Measurements from ENCODE around the gene RBKS.

The RBKS gene

GRCh38 chr2:27809761-27810241, 80.4 kb downstream of the RBKS start:
- DNase-seq: no peak

GRCh38 chr2:27808984-27809383, 81.2 kb downstream of the RBKS start:
- no peaks in the 10 kb centered on the region for H3K36me3 ChIP-seq
- no peak overlapping the region for H3K4me3 ChIP-seq (ENCODE audit: low read depth, low read length)
- no peaks in the 10 kb centered on the region for H3K27me3 ChIP-seq (ENCODE audit: insufficient read depth, low read depth, severe bottlenecking)
- no peaks in the 10 kb centered on the region for H3K9me3 ChIP-seq (ENCODE audit: severe bottlenecking)
- no peak for TF ChIP-seq CTCF (IDR thresholded peaks at IDR 0.05; ENCODE audit: low read depth, low read length)
- H3K27ac ChIP-seq: no peak overlapping the region
- DNase-seq: no peak

More at GRCh38 chr2:27809761-27810241, 80.4 kb downstream of the RBKS start:
- no peaks in the 10 kb centered on the region for H3K9me3 ChIP-seq (ENCODE audit: severe bottlenecking)
- H3K27ac ChIP-seq: no peak overlapping the region
- no peak overlapping the region for H3K4me3 ChIP-seq (ENCODE audit: low read depth, low read length)
- H3K36me3 ChIP-seq: no peaks in the 10 kb centered on the region
- no peaks in the 10 kb centered on the region for H3K27me3 ChIP-seq (ENCODE audit: insufficient read depth, low read depth, severe bottlenecking)
- TF ChIP-seq CTCF (IDR thresholded peaks at IDR 0.05; ENCODE audit: low read depth, low read length): no peak

DNA sequence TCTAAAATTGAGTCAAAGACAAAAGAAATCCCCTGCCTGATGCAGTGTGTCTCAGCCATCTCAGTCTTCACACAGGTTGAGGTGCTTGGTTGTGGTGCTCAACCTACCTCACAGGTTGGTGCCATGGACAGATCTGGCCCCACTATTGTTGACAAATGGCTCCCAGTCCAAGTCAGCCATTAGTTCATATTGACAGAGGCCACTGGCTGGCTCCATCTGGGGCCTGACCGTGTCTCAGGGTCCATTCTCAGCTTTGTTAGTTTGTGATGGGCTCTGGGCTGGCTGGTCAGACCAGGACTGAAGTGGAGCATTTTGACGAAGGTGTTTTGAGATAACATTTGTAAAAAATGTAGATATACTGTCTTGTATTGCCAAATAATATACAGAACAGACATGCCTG, 81.8 kb downstream of the RBKS start:
- TF ChIP-seq CTCF (IDR thresholded peaks at IDR 0.05; ENCODE audit: low read depth, low read length): no peak
- H3K4me3 ChIP-seq (ENCODE audit: low read depth, low read length): no peak overlapping the region
- no peaks in the 10 kb centered on the region for H3K36me3 ChIP-seq
- H3K27ac ChIP-seq: no peak overlapping the region
- H3K9me3 ChIP-seq (ENCODE audit: severe bottlenecking): no peaks in the 10 kb centered on the region
- no peaks in the 10 kb centered on the region for H3K27me3 ChIP-seq (ENCODE audit: insufficient read depth, low read depth, severe bottlenecking)
- no peak for DNase-seq

DNA sequence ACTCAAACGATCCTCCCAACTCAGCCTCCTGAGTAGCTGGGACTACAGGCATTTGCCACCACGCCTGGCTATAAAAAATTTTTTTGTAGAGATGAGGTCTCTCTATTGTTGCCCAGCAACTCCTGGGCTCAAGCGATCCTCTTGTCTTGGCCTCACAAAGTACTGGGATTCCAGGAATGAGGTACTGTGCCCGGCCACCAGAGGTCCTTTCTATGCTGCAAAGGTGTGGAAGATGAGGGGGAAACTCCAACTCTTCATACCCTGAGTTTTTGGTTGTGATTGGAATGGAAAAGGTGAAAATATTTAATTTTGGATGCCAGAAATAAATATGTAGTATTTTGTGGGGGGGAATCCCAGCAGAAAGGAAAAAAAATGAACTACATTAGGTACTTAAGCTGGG, 82.7 kb downstream of the RBKS start:
- H3K27ac ChIP-seq: no peak overlapping the region
- peak; percentile 69 for TF ChIP-seq CTCF (IDR thresholded peaks at IDR 0.05; ENCODE audit: low read depth, low read length)
- H3K27me3 ChIP-seq (ENCODE audit: insufficient read depth, low read depth, severe bottlenecking): no peaks in the 10 kb centered on the region
- DNase-seq: peak; percentile 46
- no peak overlapping the region for H3K4me3 ChIP-seq (ENCODE audit: low read depth, low read length)
- H3K36me3 ChIP-seq: no peaks in the 10 kb centered on the region
- H3K9me3 ChIP-seq (ENCODE audit: severe bottlenecking): no peaks in the 10 kb centered on the region

DNA sequence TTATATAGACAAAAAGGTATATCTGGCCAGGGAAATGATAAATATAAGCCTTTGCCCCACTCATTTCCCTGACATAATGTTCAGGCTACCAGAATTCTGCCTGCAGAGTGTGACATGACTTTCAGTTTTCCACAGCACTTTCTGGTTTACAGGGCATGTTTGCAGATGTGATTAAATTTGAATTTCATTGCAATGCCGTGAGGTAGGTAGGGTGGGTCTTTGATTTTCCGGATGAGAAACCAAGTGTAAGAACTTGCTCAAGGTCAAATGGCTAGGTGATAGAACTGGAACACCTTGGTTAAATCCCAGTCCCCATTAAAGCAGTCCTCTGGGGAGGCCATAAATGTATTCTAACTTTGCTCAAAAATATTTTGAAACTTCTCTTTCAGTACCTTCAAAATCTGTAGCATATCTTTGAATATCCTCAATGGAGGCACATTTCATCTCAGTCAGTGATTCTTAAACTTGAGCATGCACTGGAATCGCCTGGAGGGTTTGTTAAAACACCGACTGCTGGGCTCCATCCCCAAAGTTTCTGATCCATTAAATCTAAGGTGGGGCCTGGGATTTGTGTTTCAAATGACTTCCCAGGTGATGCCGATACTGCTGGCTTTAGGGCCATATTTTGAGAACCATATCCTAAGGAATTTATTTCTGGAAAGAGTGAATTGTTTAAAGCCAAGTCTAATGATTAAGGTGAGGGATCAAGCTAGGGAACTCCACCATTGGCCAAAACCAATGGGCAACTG, 83.7 kb downstream of the RBKS start:
- Histone ChIP-seq H3K9me3 (ENCODE audit: severe bottlenecking) (no peaks in the 10 kb centered on the region), H3K27ac (no peak overlapping the region), H3K27me3 (ENCODE audit: insufficient read depth, low read depth, severe bottlenecking) (no peaks in the 10 kb centered on the region), H3K36me3 (no peaks in the 10 kb centered on the region), H3K4me3 (ENCODE audit: low read depth, low read length) (no peak overlapping the region)
- DNase-seq: no peak
- no peak for TF ChIP-seq CTCF (IDR thresholded peaks at IDR 0.05; ENCODE audit: low read depth, low read length)

GRCh38 chr2:27805180-27805579, 85.0 kb downstream of the RBKS start:
- no peaks in the 10 kb centered on the region for H3K27me3 ChIP-seq (ENCODE audit: insufficient read depth, low read depth, severe bottlenecking)
- no peaks in the 10 kb centered on the region for H3K9me3 ChIP-seq (ENCODE audit: severe bottlenecking)
- no peaks in the 10 kb centered on the region for H3K36me3 ChIP-seq
- no peak overlapping the region for H3K4me3 ChIP-seq (ENCODE audit: low read depth, low read length)
- H3K27ac ChIP-seq: no peak overlapping the region
- no peak for DNase-seq
- no peak for TF ChIP-seq CTCF (IDR thresholded peaks at IDR 0.05; ENCODE audit: low read depth, low read length)

Measured in WERI-Rb-1 (cell line).